ENCODE data around the gene CAMK4. TPM values are rescaled to one million over a fixed set of nuclear protein-coding genes. Genes with fewer than 3 reads are reported as not detected.
A peak's percentile ranks its signal among the peaks of the same experiment; 100 is the strongest.

Gene CAMK4
- total and polyA plus RNA-seq, 8 donors, result 0.45 to 25.1 (median 3.8) TPM

DNA sequence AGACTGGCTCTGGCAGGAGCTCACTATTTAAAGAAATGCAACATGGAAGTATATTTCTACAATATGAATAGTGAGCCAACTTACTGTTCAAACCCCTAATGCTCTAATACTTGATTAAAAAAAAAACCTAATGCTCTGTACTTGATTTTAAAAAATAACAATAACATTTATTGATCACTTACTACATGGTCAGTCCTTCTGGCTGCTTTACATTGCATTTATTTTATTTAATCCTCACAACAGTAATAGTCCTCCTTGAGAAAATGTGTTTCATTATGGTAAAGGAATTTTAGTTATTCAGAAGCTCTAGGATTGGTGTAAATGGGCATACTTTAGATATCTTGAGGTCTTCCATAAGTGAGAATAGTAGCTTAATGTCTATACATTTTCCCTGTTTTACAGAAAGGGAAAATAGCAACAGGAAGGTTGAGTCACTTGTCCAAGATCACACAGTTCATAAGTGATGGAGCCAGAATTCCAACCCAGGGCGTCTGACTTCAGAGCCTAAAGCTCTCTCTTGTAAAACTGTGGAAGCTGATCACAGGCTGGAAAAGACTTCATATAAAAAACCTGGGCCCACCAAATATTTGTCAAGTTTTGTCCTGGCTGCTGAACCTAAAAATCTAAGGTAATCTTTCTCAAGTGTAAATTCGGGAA is 287.1 kb downstream of the CAMK4 start:
- peaks cover 0 to 49% (median 29%) of the 10 kb centered on the region in 4 donors for H3K4me1 ChIP-seq
- H3K27me3 ChIP-seq, result no peaks in the 10 kb centered on the region
- no peaks in the 10 kb centered on the region for H3K36me3 ChIP-seq
- H3K4me3 ChIP-seq, result peak overlapping the region; percentile 61 to 90 (median 76)
- TF ChIP-seq EP300 (IDR thresholded peaks at IDR 0.05) (no peak), POLR2AphosphoS5 (IDR thresholded peaks at IDR 0.05) (no peak), POLR2A (IDR thresholded peaks at IDR 0.05) (no peak)
- TF ChIP-seq, protein P1, sequence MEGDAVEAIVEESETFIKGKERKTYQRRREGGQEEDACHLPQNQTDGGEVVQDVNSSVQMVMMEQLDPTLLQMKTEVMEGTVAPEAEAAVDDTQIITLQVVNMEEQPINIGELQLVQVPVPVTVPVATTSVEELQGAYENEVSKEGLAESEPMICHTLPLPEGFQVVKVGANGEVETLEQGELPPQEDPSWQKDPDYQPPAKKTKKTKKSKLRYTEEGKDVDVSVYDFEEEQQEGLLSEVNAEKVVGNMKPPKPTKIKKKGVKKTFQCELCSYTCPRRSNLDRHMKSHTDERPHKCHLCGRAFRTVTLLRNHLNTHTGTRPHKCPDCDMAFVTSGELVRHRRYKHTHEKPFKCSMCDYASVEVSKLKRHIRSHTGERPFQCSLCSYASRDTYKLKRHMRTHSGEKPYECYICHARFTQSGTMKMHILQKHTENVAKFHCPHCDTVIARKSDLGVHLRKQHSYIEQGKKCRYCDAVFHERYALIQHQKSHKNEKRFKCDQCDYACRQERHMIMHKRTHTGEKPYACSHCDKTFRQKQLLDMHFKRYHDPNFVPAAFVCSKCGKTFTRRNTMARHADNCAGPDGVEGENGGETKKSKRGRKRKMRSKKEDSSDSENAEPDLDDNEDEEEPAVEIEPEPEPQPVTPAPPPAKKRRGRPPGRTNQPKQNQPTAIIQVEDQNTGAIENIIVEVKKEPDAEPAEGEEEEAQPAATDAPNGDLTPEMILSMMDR (IDR thresholded peaks at IDR 0.05), result no peak
- peak overlapping the region; percentile 89 to 94 (median 90) for H3K27ac ChIP-seq
- DNase-seq, result peak in 1 of 2 donors; percentile 18
- WGBS, 5 donors, result 2 to 12% (median 8%) methylated on average over 2 of the region's 2 CpGs
- intact Hi-C loops (cut with DNase I; ENCODE audit: low total_unique reads), result no loop called here
- no peaks in the 10 kb centered on the region for H3K9me3 ChIP-seq

DNA sequence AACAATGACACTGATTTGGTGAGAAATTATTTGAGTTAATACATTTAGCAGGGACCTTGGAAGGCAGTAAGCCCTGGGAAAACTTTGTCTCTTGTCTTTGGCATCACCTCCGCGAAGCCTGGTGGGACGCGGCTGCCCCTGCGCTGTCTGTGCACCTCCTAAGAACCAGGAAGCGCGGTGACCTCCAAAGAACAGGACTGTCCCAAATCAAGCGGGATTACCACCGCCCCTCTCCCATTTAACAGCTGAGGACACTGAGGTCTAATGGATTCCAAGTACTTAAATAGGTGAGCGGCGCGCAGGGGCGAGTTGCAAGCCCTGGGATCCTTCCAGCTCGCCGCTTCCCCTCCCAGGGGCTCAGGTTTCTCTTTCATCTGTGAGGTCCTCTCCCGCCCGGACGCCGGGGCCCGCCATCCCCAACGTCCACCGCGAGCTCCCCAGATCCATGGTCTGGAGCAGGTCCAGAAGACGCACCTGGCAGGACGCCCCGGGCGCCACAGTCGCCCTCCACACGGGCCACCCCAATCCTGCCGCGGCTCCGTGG is 287.7 kb downstream of the CAMK4 start:
- Histone ChIP-seq H3K4me1 (peaks cover 0 to 49% (median 29%) of the 10 kb centered on the region in 4 donors), H3K36me3 (no peaks in the 10 kb centered on the region), H3K27ac (peak overlapping the region; percentile 89 to 94 (median 90)), H3K27me3 (no peaks in the 10 kb centered on the region), H3K4me3 (peak overlapping the region; percentile 61 to 90 (median 76)), H3K9me3 (no peaks in the 10 kb centered on the region)
- TF ChIP-seq POLR2AphosphoS5 (IDR thresholded peaks at IDR 0.05) (no peak), POLR2A (IDR thresholded peaks at IDR 0.05) (no peak), EP300 (IDR thresholded peaks at IDR 0.05) (no peak)
- TF ChIP-seq, protein P1 (IDR thresholded peaks at IDR 0.05), result no peak
- WGBS, 5 donors, result 0 to 1% (median 1%) methylated on average over 20 to 32 of the region's 32 CpGs
- intact Hi-C loops (cut with DNase I; ENCODE audit: low total_unique reads), result no loop called here
- no peak for DNase-seq

DNA sequence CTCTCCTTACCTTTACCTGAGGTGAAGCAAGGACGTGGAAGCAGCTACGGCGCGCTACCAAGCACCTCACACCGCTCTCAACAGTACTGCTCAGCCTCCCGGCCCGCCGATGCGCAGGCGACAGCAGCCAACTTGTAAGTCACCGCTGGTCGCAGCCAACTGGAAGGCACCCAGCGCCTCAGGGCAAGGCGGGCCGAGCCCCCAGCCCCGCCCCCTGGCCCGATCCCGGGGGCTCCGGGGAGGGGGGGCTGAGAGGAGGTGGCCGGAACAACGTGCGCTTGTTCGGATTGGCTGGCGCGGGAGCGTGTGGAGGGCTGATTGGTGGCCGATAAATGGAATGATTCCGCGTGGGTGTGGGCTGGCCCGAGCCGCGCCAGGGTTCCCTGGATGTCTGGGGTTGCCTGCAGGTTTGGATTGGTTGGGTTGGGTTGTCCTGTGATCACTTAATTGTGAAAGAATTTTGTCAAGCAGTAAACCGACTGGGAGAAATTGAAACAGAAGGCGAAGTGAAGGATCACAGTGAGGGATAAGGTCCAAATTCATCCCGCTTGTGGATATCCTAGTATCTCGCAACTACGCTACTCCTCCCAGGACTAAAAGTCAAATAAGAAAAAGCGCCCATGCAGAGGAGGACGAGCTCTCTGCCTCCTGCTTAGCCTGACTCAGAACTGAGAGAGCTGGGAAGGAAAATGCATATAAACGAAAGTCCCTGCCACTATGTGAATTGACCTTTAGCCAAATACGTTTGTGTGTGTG is 288.4 kb downstream of the CAMK4 start, which contains the start of gene STARD4:
STARD4 (minus strand) TSS at position 161 of the 756 bp plus-strand sequence. CDS start 5,102 bp downstream, outside the sequence.
- TF ChIP-seq POLR2AphosphoS5 (IDR thresholded peaks at IDR 0.05), result peak; percentile 42 to 95 (median 92)
- peak in 2 of 4 donors; percentile 45 to 56 for TF ChIP-seq POLR2A (IDR thresholded peaks at IDR 0.05)
- TF ChIP-seq, protein P1 (IDR thresholded peaks at IDR 0.05), result no peak
- no peak for TF ChIP-seq EP300 (IDR thresholded peaks at IDR 0.05)
- peak; percentile 93 to 98 for DNase-seq
- Histone ChIP-seq H3K27ac (peak within 1 kb of the TSS; percentile 89 to 94 (median 90)), H3K4me3 (peak within 1 kb of the TSS; percentile 61 to 90 (median 76)), H3K27me3 (no peaks in the 10 kb centered on the region), H3K9me3 (no peaks in the 10 kb centered on the region), H3K4me1 (peaks cover 0 to 45% (median 29%) of the 10 kb centered on the region in 4 donors), H3K36me3 (no peaks in the 10 kb centered on the region)
- intact Hi-C loops (cut with DNase I; ENCODE audit: low total_unique reads), result no loop called here
- 0 to 1% (median 1%) methylated on average over 24 to 41 of the region's 41 CpGs for WGBS, 5 donors

DNA sequence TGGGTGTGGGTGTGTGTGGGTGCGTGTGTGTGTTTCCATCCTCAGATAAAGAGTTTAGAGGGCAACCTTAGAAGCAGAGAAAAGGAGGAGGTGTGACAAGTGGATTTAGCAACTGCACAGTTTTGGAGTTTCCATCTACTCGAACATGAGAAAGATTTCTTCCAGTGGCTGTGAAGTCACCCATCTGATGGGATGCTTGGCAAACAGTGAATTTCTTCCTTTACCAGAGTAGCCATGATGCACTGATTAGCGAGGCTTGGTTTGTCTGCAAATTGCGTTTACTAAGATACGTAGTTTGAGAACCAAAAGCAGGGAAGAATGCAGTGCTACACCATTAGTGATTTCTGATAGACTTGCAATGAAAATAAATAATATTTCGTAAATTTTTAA is 288.9 kb downstream of the CAMK4 start:
- intact Hi-C loops (cut with DNase I; ENCODE audit: low total_unique reads), result no loop called here
- no peaks in the 10 kb centered on the region for H3K9me3 ChIP-seq
- H3K27me3 ChIP-seq, result no peaks in the 10 kb centered on the region
- H3K36me3 ChIP-seq, result no peaks in the 10 kb centered on the region
- H3K27ac ChIP-seq, result peak overlapping the region; percentile 89 to 94 (median 90)
- TF ChIP-seq, protein P1 (IDR thresholded peaks at IDR 0.05), result no peak
- TF ChIP-seq POLR2AphosphoS5 (IDR thresholded peaks at IDR 0.05) (no peak), POLR2A (IDR thresholded peaks at IDR 0.05) (no peak), EP300 (IDR thresholded peaks at IDR 0.05) (no peak)
- H3K4me3 ChIP-seq, result peak overlapping the region; percentile 61 to 90 (median 76)
- DNase-seq, result no peak
- peaks cover 0 to 44% (median 29%) of the 10 kb centered on the region in 4 donors for H3K4me1 ChIP-seq
- WGBS, 5 donors, result 15 to 22% (median 19%) methylated on average over 6 of the region's 6 CpGs
